ENCODE results near the gene ANKMY2.

Gene ANKMY2

GRCh38 chr7:16675277-16675676 is 29.7 kb upstream of the ANKMY2 start:
- H3K4me2 ChIP-seq, result no peak overlapping the region
- H4K20me1 ChIP-seq, result peaks cover 60% of the 10 kb centered on the region
- H3K4me3 ChIP-seq, result no peak overlapping the region
- no peak for TF ChIP-seq Cebpa-rat (IDR thresholded peaks at IDR 0.05)
- peaks cover 14% of the 10 kb centered on the region for H3K9me3 ChIP-seq
- no peaks in the 10 kb centered on the region for H3K27me3 ChIP-seq
- H3K36me3 ChIP-seq, result peaks cover 97% of the 10 kb centered on the region
- H3K27ac ChIP-seq, result no peak overlapping the region
- H3K9ac ChIP-seq, result no peak overlapping the region
- no peaks in the 10 kb centered on the region for H3K4me1 ChIP-seq

GRCh38 chr7:16671811-16672210 is 26.3 kb upstream of the ANKMY2 start:
- Histone ChIP-seq H3K4me2 (no peak overlapping the region), H3K4me3 (no peak overlapping the region), H3K36me3 (peaks cover 97% of the 10 kb centered on the region), H4K20me1 (peaks cover 81% of the 10 kb centered on the region), H3K27me3 (no peaks in the 10 kb centered on the region), H3K9me3 (peaks cover 15% of the 10 kb centered on the region), H3K9ac (no peak overlapping the region), H3K4me1 (no peaks in the 10 kb centered on the region), H3K27ac (no peak overlapping the region)
- TF ChIP-seq Cebpa-rat (IDR thresholded peaks at IDR 0.05), result no peak

- no peak overlapping the region for H3K27ac ChIP-seq
- H3K9me3 ChIP-seq, result peaks cover 9% of the 10 kb centered on the region
- H3K36me3 ChIP-seq, result peaks cover 97% of the 10 kb centered on the region
- no peaks in the 10 kb centered on the region for H3K4me1 ChIP-seq
- no peaks in the 10 kb centered on the region for H3K27me3 ChIP-seq
- no peak for TF ChIP-seq Cebpa-rat (IDR thresholded peaks at IDR 0.05)
- H3K4me2 ChIP-seq, result no peak overlapping the region
- H3K4me3 ChIP-seq, result no peak overlapping the region
- no peak overlapping the region for H3K9ac ChIP-seq
- peaks cover 91% of the 10 kb centered on the region for H4K20me1 ChIP-seq
Observed at GRCh38 chr7:16670731-16671344, 25.3 kb upstream of the ANKMY2 start.

- Histone ChIP-seq H3K27me3 (no peaks in the 10 kb centered on the region), H3K36me3 (peaks cover 97% of the 10 kb centered on the region), H3K4me2 (no peak overlapping the region), H3K4me1 (no peaks in the 10 kb centered on the region), H3K27ac (no peak overlapping the region), H3K9me3 (peaks cover 8% of the 10 kb centered on the region; the same call in 1 of the 2 replicates), H3K4me3 (no peak overlapping the region), H4K20me1 (peaks cover 95% of the 10 kb centered on the region), H3K9ac (no peak overlapping the region)
- TF ChIP-seq Cebpa-rat (IDR thresholded peaks at IDR 0.05), result no peak
Observed at GRCh38 chr7:16670021-16670420, 24.5 kb upstream of the ANKMY2 start.

- no peak overlapping the region for H3K9ac ChIP-seq
- peaks cover 99% of the 10 kb centered on the region for H3K36me3 ChIP-seq
- peaks cover 8% of the 10 kb centered on the region; the same call in 1 of the 2 replicates for H3K9me3 ChIP-seq
- H3K4me3 ChIP-seq, result no peak overlapping the region
- TF ChIP-seq Cebpa-rat (IDR thresholded peaks at IDR 0.05), result no peak
- no peak overlapping the region for H3K4me2 ChIP-seq
- no peaks in the 10 kb centered on the region for H3K27me3 ChIP-seq
- no peaks in the 10 kb centered on the region for H3K4me1 ChIP-seq
- H4K20me1 ChIP-seq, result peaks cover 97% of the 10 kb centered on the region
- no peak overlapping the region for H3K27ac ChIP-seq
Observed at GRCh38 chr7:16669581-16669980, 24.0 kb upstream of the ANKMY2 start.

GRCh38 chr7:16668978-16669377 is 23.4 kb upstream of the ANKMY2 start:
- peaks cover 99% of the 10 kb centered on the region for H3K36me3 ChIP-seq
- H3K4me3 ChIP-seq, result no peak overlapping the region
- peaks cover 8% of the 10 kb centered on the region; the same call in 1 of the 2 replicates for H3K9me3 ChIP-seq
- no peaks in the 10 kb centered on the region for H3K4me1 ChIP-seq
- H3K27ac ChIP-seq, result no peak overlapping the region
- H3K27me3 ChIP-seq, result no peaks in the 10 kb centered on the region
- H3K9ac ChIP-seq, result no peak overlapping the region
- H3K4me2 ChIP-seq, result no peak overlapping the region
- H4K20me1 ChIP-seq, result peaks cover 97% of the 10 kb centered on the region
- no peak for TF ChIP-seq Cebpa-rat (IDR thresholded peaks at IDR 0.05)

- H3K36me3 ChIP-seq, result peaks cover 91% of the 10 kb centered on the region
- H3K9me3 ChIP-seq, result peaks cover 8% of the 10 kb centered on the region; the same call in 1 of the 2 replicates
- H3K27me3 ChIP-seq, result no peaks in the 10 kb centered on the region
- no peak overlapping the region for H3K4me3 ChIP-seq
- no peak for TF ChIP-seq Cebpa-rat (IDR thresholded peaks at IDR 0.05)
- no peaks in the 10 kb centered on the region for H3K4me1 ChIP-seq
- peaks cover 98% of the 10 kb centered on the region for H4K20me1 ChIP-seq
- no peak overlapping the region for H3K27ac ChIP-seq
- H3K4me2 ChIP-seq, result no peak overlapping the region
- no peak overlapping the region for H3K9ac ChIP-seq
Observed at GRCh38 chr7:16668049-16668858, 22.7 kb upstream of the ANKMY2 start.

- no peak for TF ChIP-seq Cebpa-rat (IDR thresholded peaks at IDR 0.05)
- Histone ChIP-seq H3K4me3 (no peak overlapping the region), H3K4me1 (peaks cover 4% of the 10 kb centered on the region), H4K20me1 (peaks cover 99% of the 10 kb centered on the region), H3K27ac (no peak overlapping the region), H3K9me3 (peaks cover 8% of the 10 kb centered on the region; the same call in 1 of the 2 replicates), H3K36me3 (peaks cover 82% of the 10 kb centered on the region), H3K9ac (no peak overlapping the region), H3K4me2 (no peak overlapping the region), H3K27me3 (no peaks in the 10 kb centered on the region)
Observed at GRCh38 chr7:16667355-16667754, 21.8 kb upstream of the ANKMY2 start.

- H3K36me3 ChIP-seq, result peaks cover 36% of the 10 kb centered on the region
- H4K20me1 ChIP-seq, result peaks cover 95% of the 10 kb centered on the region
- no peaks in the 10 kb centered on the region for H3K27me3 ChIP-seq
- H3K9ac ChIP-seq, result no peak overlapping the region
- no peak for TF ChIP-seq Cebpa-rat (IDR thresholded peaks at IDR 0.05)
- no peaks in the 10 kb centered on the region for H3K9me3 ChIP-seq
- H3K27ac ChIP-seq, result no peak overlapping the region
- peaks cover 27% of the 10 kb centered on the region for H3K4me1 ChIP-seq
- no peak overlapping the region for H3K4me3 ChIP-seq
- peak overlapping the region; percentile 6; the same call in 1 of the 2 replicates for H3K4me2 ChIP-seq
Observed at GRCh38 chr7:16661924-16662323, 16.4 kb upstream of the ANKMY2 start.

All from BLaER1 (cell line).